GM15510 (cell line): Measurements from ENCODE around the gene GRID1.

Experiments
- POLR2A ChIP-seq: IDR thresholded peaks from 3 replicates; pipeline ENCODE4 v1.6.1; 2011; ENCODE audit warnings: borderline replicate concordance; ENCODE audit not compliant: insufficient read length; ENCODE audit errors: extremely low read depth

The GRID1 gene

DNA sequence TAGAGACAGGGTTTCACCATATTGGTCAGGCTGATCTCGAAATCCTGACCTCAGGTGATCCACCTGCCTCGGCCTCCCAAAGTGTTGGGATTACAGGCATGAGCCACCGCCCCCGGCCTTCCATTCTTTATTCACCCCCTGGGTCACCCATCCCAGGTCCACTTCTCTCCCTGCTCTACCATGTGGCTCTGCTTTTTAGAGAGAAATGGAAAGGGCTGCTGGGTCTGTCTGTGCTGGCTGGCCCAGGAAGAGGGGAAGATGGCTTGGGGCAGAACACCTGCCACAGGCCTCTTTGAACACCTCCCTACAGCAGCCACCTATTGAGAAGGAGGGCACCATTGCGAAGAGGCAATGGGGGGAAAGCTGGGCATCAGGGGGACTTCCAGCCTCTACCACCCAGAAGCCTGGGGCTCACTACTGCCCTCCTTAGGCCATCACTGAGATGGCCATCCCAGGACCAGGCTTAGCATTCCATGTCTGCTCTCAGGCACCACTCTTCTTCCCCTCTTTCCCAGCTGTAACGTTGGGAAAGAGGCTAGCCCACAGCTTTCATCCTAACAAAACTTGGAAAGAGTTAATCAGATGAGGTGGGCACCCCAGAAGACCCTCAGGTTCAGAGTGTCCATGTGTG, 256.3 kb downstream of the GRID1 start:
- no peak for TF ChIP-seq POLR2A

DNA sequence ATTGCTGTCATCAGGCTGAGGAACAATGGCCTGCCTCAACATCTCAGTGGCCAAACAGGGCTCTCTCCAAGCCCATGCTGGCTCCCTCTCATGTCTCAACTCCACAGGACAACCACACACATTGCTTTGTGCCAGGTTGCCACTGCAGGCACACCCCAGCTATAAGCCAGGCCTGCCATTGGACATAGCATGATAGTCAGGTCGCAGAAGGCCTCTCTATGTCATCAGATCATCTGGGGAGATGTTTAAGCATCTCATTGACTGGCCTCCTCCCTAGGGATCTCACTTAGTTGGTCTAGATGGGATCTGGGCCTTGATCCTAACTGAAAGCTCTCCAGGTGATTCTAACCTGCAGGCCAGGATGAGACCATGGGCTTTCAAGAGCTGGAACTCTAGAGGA, 257.2 kb downstream of the GRID1 start:
- TF ChIP-seq POLR2A: no peak

DNA sequence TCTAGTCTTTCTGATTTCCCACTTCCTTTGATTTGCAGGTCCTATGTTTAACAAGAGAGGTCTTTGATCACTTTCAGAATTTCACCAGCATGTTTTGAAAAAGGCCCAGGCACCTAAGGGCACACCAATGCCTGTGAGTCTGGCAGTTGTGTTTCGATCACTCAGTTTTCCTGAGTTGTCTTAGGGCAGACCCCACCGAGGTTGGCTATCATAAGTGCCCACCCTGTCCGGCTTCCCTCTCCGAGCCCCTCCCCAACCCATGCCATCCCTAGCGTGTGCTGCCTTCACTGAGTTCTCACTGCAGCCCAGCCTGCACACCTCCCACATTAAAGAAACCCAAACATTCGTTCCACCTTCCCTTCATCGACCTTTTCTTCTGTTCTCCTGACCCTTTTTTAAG, 257.9 kb downstream of the GRID1 start:
- TF ChIP-seq POLR2A: no peak

DNA sequence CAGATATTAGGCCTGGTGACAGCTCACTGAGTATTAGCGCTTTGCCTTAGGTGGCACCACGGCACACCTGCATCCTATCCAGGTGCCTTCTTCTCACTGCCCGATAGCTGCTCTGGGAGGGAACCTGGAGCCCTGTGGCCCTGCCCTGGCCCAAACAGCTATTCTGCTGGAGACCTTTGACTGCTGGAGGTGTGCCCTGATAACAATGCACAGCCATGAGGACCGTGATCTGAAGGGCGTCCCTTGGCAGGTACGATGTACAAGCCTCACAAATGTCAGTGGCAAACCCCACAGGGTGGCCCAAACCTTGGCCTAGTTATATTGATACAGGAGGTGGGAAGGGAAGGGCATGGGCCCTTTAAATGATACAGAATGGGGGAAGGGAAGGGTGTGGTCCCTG, 259.5 kb downstream of the GRID1 start:
- no peak for TF ChIP-seq POLR2A

DNA sequence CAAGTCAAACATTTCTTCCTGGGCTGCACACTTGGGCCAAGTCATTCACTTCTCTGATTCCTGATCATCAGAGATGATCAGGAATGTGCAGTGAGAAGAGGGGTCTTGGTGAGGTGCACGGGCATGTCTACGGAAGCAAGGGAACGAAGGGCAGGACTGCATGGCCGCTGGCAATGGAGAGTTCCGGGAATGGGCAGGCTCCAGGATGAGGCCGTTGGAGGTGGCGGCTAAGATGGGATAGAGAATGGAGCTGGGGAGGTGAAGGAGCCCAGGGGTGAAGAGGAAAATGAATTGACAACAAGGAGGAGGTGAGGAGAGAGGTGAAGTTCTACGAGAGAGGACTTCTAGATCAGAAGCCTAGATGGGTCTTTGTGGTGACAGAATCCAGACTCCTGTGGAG, 260.0 kb downstream of the GRID1 start:
- no peak for TF ChIP-seq POLR2A

DNA sequence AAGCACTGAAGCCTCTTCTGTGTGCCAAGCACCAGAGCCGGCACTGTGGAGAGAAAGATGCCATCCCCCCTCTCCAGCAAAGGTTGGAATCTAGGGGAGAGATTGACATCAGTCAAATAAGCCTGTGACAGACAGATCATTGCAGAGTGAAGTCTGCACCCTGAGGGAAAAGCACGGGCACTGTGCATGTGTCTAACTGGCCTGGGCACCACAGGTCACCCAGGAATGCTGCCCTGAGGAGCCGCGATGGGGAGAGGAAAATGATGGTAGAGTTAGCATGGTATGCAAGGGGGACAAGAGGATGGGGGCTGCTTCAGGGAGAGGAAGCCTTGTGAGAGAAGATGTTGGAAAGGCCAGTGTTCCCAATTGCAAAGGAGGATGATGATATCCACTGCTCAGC, 261.0 kb downstream of the GRID1 start:
- TF ChIP-seq POLR2A: no peak

DNA sequence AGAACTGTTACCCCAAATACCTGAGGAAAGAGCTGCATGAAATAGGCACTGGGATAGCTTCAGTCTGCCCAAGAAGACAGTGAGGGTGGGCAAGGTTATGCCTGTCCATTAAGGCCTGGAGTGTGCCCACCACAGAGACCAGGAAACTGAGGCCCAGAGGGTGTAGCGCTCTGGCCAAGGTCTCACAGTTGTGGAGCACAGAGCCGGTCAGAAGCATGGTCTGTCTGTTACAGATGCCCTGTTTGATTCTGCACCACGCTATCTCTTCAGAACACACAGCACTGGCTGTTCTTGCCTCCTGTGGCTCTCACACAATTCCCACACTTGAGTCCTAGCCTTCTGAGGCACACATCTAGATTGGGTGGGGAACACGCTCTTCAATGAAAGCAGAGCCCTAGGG, 261.4 kb downstream of the GRID1 start:
- no peak for TF ChIP-seq POLR2A

DNA sequence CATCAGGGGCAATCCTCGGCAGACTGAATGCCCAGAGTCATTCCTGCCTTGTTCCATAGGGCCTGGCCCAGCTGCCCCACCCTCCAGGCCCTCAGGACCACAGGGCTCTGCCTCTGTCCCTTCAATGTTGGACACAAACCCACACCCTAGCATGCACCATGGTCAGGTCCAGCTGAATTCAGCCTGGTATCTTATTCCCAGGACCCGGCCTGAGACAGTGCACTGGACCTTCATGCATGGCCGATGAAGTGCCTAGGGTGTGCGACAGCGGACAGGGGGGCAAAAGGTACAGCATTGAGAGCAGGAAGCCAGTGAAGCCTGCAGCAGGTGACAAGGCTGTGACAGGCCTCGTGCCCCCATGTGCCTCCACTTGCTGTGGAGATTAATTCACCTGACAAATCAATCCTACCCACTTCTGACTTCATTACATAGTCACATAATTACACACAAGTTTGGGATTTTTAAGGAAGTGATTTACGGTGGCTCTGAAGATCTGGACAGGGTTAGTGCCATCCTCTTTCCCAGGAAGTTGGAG, 261.9 kb downstream of the GRID1 start:
- TF ChIP-seq POLR2A: no peak

DNA sequence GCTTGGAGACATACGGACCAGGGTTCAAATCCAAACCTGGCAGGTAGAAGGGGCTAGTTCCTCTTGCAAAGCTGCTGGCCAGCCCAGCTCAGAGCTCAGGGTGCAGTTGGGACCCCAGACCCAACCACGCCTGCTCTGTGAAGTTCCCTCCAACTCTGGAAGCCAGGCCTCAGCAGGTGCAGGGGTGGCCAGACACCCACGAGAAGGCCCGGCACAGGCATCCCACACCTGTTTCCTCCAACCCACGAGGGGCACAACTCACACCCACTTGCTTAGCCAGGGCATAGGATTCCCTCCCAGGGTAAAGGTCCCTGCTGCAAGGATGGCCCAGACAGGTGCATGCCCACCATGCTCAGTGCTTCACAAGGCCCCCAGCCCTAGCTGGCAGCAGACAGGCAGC, 262.4 kb downstream of the GRID1 start:
- TF ChIP-seq POLR2A: no peak

DNA sequence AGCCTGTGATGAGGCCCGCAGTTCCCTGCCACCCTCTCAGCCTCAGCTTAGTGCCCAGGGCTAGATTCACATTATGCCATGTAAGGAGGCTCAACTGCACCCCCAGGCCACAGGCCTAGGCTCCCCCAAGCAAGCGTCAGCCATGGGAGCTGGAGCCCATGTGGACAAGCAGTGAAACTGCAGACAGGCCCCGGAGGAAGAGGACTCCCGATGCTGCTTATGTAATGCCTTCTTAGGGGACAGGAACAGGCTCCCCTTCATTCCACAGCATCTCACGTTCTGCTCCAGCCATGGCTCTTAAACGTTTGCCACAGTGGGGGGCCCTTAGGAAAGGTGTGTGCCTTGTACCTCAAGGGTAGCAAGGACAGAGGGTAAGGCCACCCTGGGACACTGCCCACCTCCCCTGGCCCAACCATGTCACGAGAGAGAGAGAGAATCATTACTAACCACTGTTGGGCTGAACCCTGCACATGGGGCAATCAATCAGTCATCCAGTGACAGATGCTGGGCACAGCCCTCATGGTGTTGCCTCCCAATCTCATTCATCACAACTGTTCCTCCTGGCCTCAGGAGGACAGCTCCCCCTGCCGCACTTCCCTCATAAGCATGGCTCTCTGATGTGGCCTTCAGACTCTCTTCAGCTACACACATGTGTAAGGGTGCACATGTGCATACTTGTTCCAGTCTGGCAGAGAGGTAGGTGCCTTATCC, 263.0 kb downstream of the GRID1 start:
- no peak for TF ChIP-seq POLR2A

DNA sequence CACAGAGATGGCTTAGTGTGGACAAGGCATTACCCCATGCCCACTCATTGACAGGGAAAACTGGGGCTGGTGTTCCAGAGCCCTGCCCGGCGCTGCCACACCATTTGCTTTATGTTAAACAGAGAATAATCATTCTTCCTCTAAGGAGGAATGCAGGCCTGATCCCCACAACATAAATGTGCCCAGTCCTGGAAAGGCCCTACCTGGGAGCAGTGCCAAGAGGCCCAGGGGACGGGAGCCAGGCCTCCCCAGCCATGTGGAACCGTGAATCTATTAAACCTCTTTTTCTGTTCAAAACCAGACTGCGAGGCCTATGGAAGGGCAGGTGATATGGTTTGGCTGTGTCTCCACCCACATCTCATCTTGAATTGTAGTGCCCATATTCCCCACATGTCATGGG, 264.1 kb downstream of the GRID1 start:
- TF ChIP-seq POLR2A: no peak

DNA sequence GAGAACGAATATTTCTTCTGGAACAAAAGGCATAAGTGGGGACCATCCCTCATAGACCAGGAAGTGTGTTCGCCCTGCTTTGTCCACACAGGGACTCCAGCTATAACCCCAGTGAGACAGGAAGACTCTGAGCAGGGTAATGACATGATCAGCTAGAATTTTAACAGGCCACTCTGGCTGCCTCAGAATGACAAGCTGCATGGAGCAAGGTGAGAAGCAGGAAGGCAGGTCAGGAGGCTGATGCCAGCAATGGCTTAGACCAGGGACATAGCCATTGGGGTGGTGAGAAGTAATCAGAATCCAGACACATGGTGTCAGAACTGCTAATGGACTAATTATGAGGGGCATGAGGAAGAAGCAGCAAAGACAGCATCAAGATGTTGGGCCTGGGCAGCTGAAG, 264.6 kb downstream of the GRID1 start:
- TF ChIP-seq POLR2A: no peak

DNA sequence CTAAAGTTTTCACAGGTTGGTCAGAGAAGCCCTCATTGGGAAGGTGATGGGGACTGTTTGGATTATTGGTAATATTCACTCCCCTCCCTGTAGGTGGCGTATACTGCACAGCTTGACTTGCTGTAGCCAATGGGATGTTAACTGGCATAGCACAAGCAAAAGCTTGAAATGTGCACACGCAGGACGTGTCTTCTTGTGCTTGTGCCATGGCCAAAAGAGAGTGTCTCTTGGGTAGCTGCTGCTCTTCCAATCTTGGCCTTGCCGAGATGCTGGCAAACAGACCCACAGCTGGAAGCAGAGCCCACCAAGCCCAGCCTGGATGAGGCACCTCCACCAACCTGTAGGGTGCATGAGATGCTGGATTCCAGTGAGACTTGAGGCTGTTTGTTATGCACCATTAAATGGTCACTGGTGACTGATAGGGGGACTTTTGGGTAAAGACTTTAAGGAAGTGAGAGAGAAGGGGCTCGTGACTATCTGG, 266.0 kb downstream of the GRID1 start:
- TF ChIP-seq POLR2A: no peak

DNA sequence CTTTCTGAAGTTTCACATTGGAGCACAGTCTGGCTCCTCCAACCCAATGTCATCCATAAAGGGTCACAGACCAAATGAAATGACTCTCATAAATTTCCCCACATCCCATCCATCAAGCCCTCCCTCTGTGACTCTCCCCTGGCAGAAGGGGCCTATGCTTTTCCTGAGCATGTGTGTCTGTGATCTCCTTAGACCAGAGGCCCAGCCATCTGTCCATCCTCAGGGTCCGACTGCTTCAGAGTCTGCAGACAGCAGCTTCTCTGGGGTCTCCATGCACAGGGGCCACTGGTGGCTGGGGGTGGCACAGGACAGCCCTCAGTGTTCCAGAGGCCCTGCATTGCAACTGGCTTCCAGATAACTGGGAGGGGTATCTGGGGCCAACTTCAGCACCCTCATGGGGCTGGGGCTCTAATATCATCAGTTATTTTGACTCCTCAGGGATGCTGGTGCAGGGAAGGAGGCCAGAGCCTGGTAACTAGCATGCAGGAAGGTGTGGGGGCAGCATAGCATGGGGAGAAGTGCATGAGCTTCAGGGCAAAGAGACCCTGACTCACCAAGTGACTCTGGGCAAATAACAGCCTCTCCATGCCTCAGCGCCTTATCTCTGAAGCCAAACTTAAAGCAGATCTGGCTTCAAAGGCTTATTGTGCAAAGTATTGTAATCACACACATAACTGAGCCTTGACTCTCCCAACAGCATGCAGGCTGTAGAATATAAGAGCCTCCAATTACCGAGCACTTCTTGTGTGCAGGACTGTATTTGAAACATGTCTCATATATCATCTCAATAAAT, 266.9 kb downstream of the GRID1 start:
- TF ChIP-seq POLR2A: no peak

DNA sequence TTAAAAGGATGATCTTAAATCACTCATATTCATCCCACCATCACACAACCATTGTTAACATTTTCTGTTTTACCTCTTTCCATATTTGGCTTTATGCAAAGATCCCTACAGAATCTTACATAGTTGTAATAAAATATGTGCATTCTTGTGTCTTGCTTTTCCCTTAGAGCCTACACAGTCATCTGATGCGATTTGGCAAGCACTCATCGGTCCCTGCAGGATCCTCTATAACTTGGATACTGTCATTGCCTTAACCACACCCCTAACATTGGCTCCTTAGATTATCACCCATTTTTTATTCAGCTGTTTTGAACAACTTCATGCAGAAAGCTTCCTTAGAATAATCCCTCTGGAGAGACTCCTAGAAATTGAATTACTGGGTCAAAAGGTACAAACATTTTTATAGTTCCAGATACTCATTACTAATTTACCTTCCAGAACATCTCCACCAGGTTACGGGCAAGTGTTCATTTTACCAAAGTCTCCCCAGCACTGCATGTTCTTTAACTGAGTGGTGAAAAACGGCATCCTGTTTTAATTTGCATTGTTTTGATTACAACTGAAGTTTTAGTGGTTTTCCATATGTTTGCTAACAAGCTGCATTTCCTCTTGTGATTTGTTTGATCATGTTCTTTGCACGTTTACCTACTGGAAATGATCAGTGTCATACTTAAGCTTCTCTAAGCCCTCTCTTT, 268.3 kb downstream of the GRID1 start:
- no peak for TF ChIP-seq POLR2A
